ENCODE results near the gene STK11. TPM values are rescaled to one million over a fixed set of nuclear protein-coding genes. Genes with fewer than 3 reads are reported as not detected.

STK11 gene
- total and polyA plus RNA-seq, 12 donors: 37.8 to 148 (median 93.7) TPM

GRCh38 chr19:1269478-1270212 lies 64.1 kb downstream of the STK11 start:
- peak; percentile 90 to 96 (median 94) for DNase-seq
- no peaks in the 10 kb centered on the region for H3K9me3 ChIP-seq (replicated peaks in 1 of 3)
- peaks cover 0 to 42% of the 10 kb centered on the region in 2 donors for H3K36me3 ChIP-seq (replicated peaks in 1 of 2)
- 0 to 1% (median 1%) methylated on average over 2 to 64 of the region's 64 CpGs for WGBS, 4 donors
- H3K4me3 ChIP-seq: peak overlapping the region; percentile 36 to 84 (median 56)
- peaks cover 62 to 87% of the 10 kb centered on the region in 2 donors for H3K4me1 ChIP-seq (replicated peaks in 1 of 2)
- peak in 1 of 2 donors; percentile 54 for TF ChIP-seq POLR2A (IDR thresholded peaks at IDR 0.05)
- TF ChIP-seq CTCF (IDR thresholded peaks at IDR 0.05): no peak
- no peaks in the 10 kb centered on the region for H3K27me3 ChIP-seq
- H3K27ac ChIP-seq: peak overlapping the region; percentile 89 to 100 (median 99)
- intact Hi-C loops (cut with DNase I): loop anchor here (2.0 to 10.0 kb wide), 2 partner anchors 25 to 165 kb away; partner anchors contain the start of gene RPS15 (in 1 of the 2)

DNA sequence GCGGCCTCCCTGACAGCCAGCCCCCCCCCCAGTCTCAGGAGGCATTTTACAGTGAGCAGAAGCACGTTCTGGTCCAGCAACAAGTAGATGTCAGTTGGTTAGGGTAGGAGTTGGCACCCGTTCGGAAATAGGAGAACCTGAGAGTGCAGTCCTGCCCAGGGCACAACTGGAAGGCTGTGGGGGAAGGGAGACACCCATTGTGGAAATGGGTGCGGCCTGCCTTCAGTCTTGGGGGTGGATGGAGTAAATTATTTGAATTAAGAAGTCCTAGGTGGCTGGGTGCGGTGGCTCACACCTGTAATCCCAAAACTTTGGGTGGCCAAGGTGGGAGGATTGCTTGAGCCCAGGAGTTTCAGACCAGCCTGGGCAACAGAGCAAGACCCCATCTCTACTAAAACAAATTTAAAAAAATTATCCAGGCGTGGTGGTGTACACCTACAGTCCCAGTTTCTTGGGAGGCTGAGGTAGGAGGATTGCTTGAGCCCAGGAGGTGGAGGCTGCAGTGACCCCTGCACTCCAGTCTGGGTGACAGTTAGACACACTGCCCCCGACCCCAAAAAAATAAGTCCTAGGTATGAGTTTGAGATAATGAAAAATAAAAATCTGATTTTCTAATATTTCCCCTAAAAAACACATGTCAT lies 64.8 kb downstream of the STK11 start:
- peak overlapping the region; percentile 89 to 100 (median 99) for H3K27ac ChIP-seq
- DNase-seq: no peak
- 14 to 18% (median 17%) methylated on average over 8 of the region's 8 CpGs for WGBS, 4 donors
- H3K4me3 ChIP-seq: peak overlapping the region; percentile 36 to 84 (median 56)
- TF ChIP-seq CTCF (IDR thresholded peaks at IDR 0.05) (no peak), POLR2A (IDR thresholded peaks at IDR 0.05) (no peak)
- no peaks in the 10 kb centered on the region for H3K9me3 ChIP-seq (replicated peaks in 1 of 3)
- intact Hi-C loops (cut with DNase I): loop anchor here in 1 of 2 donors (10.0 kb wide), 1 partner anchor 164 kb away; the partner anchor contains the start of gene RPS15
- H3K36me3 ChIP-seq (replicated peaks in 1 of 2): peaks cover 0 to 47% of the 10 kb centered on the region in 2 donors
- H3K27me3 ChIP-seq: no peaks in the 10 kb centered on the region
- H3K4me1 ChIP-seq (replicated peaks in 1 of 2): peaks cover 63 to 88% of the 10 kb centered on the region in 2 donors

- Histone ChIP-seq H3K27me3 (no peaks in the 10 kb centered on the region), H3K36me3 (replicated peaks in 1 of 2) (peaks cover 0 to 47% of the 10 kb centered on the region in 2 donors), H3K9me3 (replicated peaks in 1 of 3) (no peaks in the 10 kb centered on the region), H3K4me1 (replicated peaks in 1 of 2) (peaks cover 57 to 82% of the 10 kb centered on the region in 2 donors), H3K27ac (peak overlapping the region; percentile 8 to 100 (median 99)), H3K4me3 (peak overlapping the region in 1 of 4 donors; percentile 84)
- peak in 3 of 7 donors; percentile 43 to 73 (median 45) for DNase-seq
- TF ChIP-seq CTCF (IDR thresholded peaks at IDR 0.05) (no peak), POLR2A (IDR thresholded peaks at IDR 0.05) (no peak)
- WGBS, 4 donors: 36 to 51% (median 44%) methylated on average over 8 to 26 of the region's 26 CpGs
- intact Hi-C loops (cut with DNase I): loop anchor here in 1 of 2 donors (10.0 kb wide), 1 partner anchor 164 kb away; the partner anchor contains the start of gene RPS15
Measured at GRCh38 chr19:1270854-1271527, 65.4 kb downstream of the STK11 start.
